Epithelial cell of proximal tubule (primary cell): ENCODE measurements around the gene PRSS23. TPM values are rescaled to one million over a fixed set of nuclear protein-coding genes. Genes with fewer than 3 reads are reported as not detected.
A peak's percentile ranks its signal among the peaks of the same experiment; 100 is the strongest.
"Not testable (repeated sequence)": the region's sequence is repeated elsewhere in the genome, so short reads cannot be mapped to it uniquely, and the experiment has no call there.

Experiments
- DNase-seq: peaks from one replicate; pipeline ENCODE4 v3.0.0-alpha.2; 2011; ENCODE audit warnings: low read depth
- H3K4me3 ChIP-seq: 2 replicates; pipeline ENCODE4 v1.5.1; 2011; ENCODE audit warnings: low read depth, mild to moderate bottlenecking, low read length
- CTCF ChIP-seq: conservative IDR thresholded peaks from 2 replicates; pipeline ENCODE4 v1.5.1; 2012; ENCODE audit warnings: low read depth, mild to moderate bottlenecking, low read length
- total RNA-seq: library from RNA; depleted of rRNA; stranded (reverse); fragments of >200 nt; gene quantifications from 2 replicates; pipeline ENCODE4 v1.2.3, GENCODE V29; 2015

PRSS23 gene
- total RNA-seq, 1 donor from 2014 or later = 64.2 TPM

DNA sequence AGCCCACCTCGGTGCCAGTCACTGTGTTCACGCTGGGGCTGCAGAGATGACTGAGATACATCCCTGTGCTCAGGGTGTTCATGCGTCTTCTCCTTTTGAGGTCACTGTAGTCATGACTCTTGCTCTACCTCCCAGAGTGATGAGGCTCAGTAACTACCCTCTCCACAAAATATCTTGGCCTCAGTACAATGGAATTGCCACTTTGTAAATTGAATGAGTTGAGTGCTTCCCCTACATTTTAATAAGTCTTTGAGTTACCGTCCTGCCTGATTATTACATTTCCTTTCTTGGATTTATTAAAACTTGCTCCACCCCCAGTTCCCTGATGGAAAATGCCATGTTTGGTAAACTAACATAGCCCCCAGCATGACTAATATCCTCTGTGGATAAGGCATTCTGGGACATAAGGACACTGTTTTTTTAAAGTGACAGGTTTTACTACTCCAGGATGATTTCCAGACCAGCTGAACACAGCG, 15.9 kb downstream of the PRSS23 start:
- no peak overlapping the region for H3K4me3 ChIP-seq
- no peak for TF ChIP-seq CTCF
- DNase-seq = no peak

GRCh38 chr11:86818462-86819192, 18.3 kb downstream of the PRSS23 start:
- no peak overlapping the region for H3K4me3 ChIP-seq
- TF ChIP-seq CTCF = peak; percentile 72
- peak; percentile 42 for DNase-seq

GRCh38 chr11:86824139-86824538, 23.8 kb downstream of the PRSS23 start:
- not testable (repeated sequence) for DNase-seq, H3K4me3 ChIP-seq

DNA sequence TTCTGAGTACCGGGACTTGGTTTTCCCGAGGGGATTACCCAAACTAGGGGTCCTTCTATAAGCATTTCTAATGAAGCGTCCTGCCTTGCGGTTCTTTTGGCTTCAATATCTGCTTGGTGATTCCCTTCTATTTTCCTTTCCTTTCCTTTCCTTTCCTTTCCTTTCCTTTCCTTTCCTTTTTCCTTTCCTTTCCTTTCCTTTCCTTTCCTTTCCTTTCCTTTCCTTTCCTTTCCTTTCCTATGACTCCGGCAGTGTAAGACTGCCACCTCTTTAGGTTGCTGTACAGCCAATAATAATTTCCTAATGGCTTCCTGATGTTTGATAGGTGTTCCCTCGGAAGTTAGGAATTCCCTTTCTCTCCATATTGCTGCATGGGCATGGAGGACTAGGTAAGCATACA, 34.0 kb downstream of the PRSS23 start:
- H3K4me3 ChIP-seq, DNase-seq: not testable (repeated sequence)

GRCh38 chr11:86844762-86845508, 44.6 kb downstream of the PRSS23 start:
- H3K4me3 ChIP-seq, DNase-seq: not testable (repeated sequence)

DNA sequence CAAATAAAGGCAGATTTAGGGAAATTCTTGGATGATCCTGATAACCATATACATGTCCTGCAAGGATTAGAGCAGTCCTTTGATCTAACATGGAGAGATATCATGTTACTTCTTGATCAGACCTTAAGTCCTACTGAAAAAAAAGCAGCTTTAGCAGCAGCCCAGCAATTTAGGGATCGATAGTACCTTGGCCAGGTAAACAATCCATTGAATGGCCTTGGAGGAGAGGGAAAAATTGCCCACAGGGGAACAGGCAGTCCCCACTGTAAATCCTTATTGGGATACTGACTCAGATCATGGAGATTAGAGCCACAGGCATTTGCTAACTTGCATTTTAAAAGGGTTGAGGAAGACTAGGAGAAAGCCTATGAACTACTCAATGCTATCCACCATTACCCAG, 47.8 kb downstream of the PRSS23 start:
- no peak for DNase-seq
- H3K4me3 ChIP-seq = no peak overlapping the region
- no peak for TF ChIP-seq CTCF

GRCh38 chr11:86849679-86850078, 49.3 kb downstream of the PRSS23 start:
- no peak overlapping the region for H3K4me3 ChIP-seq
- no peak for DNase-seq
- no peak for TF ChIP-seq CTCF

Other genes starting within 250 kb of the PRSS23 start
- gene ME3, start 127.9 kb upstream of the PRSS23 start, total RNA-seq = 25.0 and 35.2 TPM in 2 replicates
- 3.2 and 4.7 TPM in 2 replicates for gene FZD4, start 154.9 kb downstream of the PRSS23 start, total RNA-seq
- gene TMEM135, start 237.4 kb downstream of the PRSS23 start, total RNA-seq = 12.6 and 23.9 TPM in 2 replicates